GM12878 (cell line): ENCODE results near the gene HUWE1. TPM values are rescaled to one million over a fixed set of nuclear protein-coding genes. Genes with fewer than 3 reads are reported as not detected.

Source experiments
- ATAC-seq: fragments of 200-7000 bp; cut with Tn5 transposase; 3 replicates; pipeline ENCODE4 v1.9.1; 2020; ENCODE audit warnings: mild to moderate bottlenecking, moderate library complexity
- BruUV-seq: library from RNA; stranded (reverse); fragments of 400-500 nt; replicated peaks from 2 replicates; lab custom pipeline; 2021; lab: Mats Ljungman, UMichigan
- CTCF ChIA-PET: fragments of 300-600 bp; sonication (Branson Sonifier 250); formaldehyde crosslinking; extraction: SDS; loops from one replicate; lab custom pipeline; 2021; ENCODE audit warnings: inconsistent platforms; lab: Yijun Ruan, JAX
- POLR2A ChIA-PET: fragments of 350-600 bp; formaldehyde crosslinking; extraction: SDS; loops from one replicate; lab custom pipeline; 2021; ENCODE audit warnings: inconsistent platforms; lab: Charles Lee
- RAD21 ChIA-PET: fragments of 300-600 bp; sonication (Branson Sonifier 250); formaldehyde crosslinking; loops from one replicate; lab custom pipeline; 2023; ENCODE audit warnings: antibody characterized with exemption; ENCODE audit not compliant: unreplicated experiment; lab: Charles Lee
- SMC1A ChIA-PET: fragments of 300-600 bp; sonication (Branson Sonifier 250); formaldehyde crosslinking; loops from one replicate; lab custom pipeline; 2023; ENCODE audit not compliant: unreplicated experiment, uncharacterized antibody; lab: Charles Lee
- DNase-seq: peaks from one replicate; pipeline ENCODE4 v3.0.0-alpha.2; 2011; ENCODE audit warnings: low read depth, low spot score
- FAIRE-seq: peaks from 3 replicates; lab custom pipeline; 2011; peaks lifted over from hg19 to GRCh38; lab: Jason Lieb, UNC
- H2AFZ ChIP-seq: 2 replicates; pipeline ENCODE4 v1.6.0; 2011; ENCODE audit warnings: low read depth, low read length, control low read depth; ENCODE audit not compliant: control insufficient read depth
- H3K27ac ChIP-seq: 2 replicates; pipeline ENCODE4 v1.5.1; 2011; ENCODE audit warnings: control low read depth; ENCODE audit not compliant: control insufficient read depth, insufficient read depth
- H3K27me3 ChIP-seq, 2 experiments: replicated peaks in 1 of 2; 2 replicates each; pipeline versions ENCODE4 v1.6.0 to v1.6.1; 2011; ENCODE audit warnings: low read length in 1 of 2; ENCODE audit not compliant: control insufficient read depth in 2 of 2, insufficient read depth in 2 of 2
- H3K36me3 ChIP-seq, 2 experiments: 2 replicates each; pipeline ENCODE4 v1.5.1; 2011; ENCODE audit warnings: low read length in 1 of 2; ENCODE audit not compliant: control insufficient read depth in 2 of 2, insufficient read depth in 2 of 2
- H3K4me1 ChIP-seq: 2 replicates; pipeline ENCODE4 v1.6.1; 2011; ENCODE audit warnings: mild to moderate bottlenecking, low read length, moderate library complexity, mixed read lengths; ENCODE audit not compliant: control insufficient read depth, insufficient read depth
- H3K4me2 ChIP-seq: 2 replicates; pipeline ENCODE4 v1.6.0; 2011; ENCODE audit warnings: control low read depth; ENCODE audit not compliant: control insufficient read depth, insufficient read depth
- H3K4me3 ChIP-seq: fragments of 200-600 bp; sonication (generic); 2 replicates; pipeline ENCODE4 v1.5.1; 2016
- H3K79me2 ChIP-seq: 2 replicates; pipeline ENCODE4 v1.6.0; 2011; ENCODE audit warnings: low read length; ENCODE audit not compliant: control insufficient read depth, insufficient read depth
- H3K9ac ChIP-seq: 2 replicates; pipeline ENCODE4 v1.8.0; 2011; ENCODE audit warnings: low read length, control low read depth, mixed read lengths; ENCODE audit not compliant: control insufficient read depth, insufficient read depth
- H3K9me3 ChIP-seq: replicated peaks from 3 replicates; pipeline ENCODE4 v1.5.1; 2011; ENCODE audit warnings: mild to moderate bottlenecking, low read length; ENCODE audit not compliant: control insufficient read depth, insufficient read depth
- H4K20me1 ChIP-seq: 2 replicates; pipeline ENCODE4 v1.6.0; 2011; ENCODE audit not compliant: control insufficient read depth, insufficient read depth
- CTCF ChIP-seq, 3 experiments: IDR thresholded peaks in 2 of 3; conservative IDR thresholded peaks in 1 of 3; 2 replicates each; pipeline ENCODE4 v1.5.1; 2011; ENCODE audit warnings: low read depth in 3 of 3, low read length in 3 of 3, mild to moderate bottlenecking in 3 of 3, control low read depth in 2 of 3, moderate library complexity in 2 of 3, inconsistent platforms in 1 of 3, mixed read lengths in 1 of 3; ENCODE audit not compliant: control insufficient read depth in 2 of 3, insufficient read depth in 1 of 3; ENCODE audit errors: extremely low read depth in 1 of 3
- HCFC1 ChIP-seq: fragments of 150-350 bp; IDR thresholded peaks from 2 replicates; pipeline ENCODE4 v1.6.1; 2014; ENCODE audit warnings: low read length
- RAD21 ChIP-seq: IDR thresholded peaks from 2 replicates; pipeline ENCODE4 v1.6.1; 2011; ENCODE audit warnings: mild to moderate bottlenecking, low read depth, low read length, moderate library complexity; ENCODE audit not compliant: insufficient read depth
- SMC3 ChIP-seq: IDR thresholded peaks from 2 replicates; pipeline ENCODE4 v1.6.1; 2011; ENCODE audit warnings: low read length, improper control_type of control experiment, borderline replicate concordance
- in situ Hi-C: fragments of 300-500 bp; cut with MboI; formaldehyde crosslinking; loops from 9 replicates; pipeline ENCODE4 v1.14.3; 2018; ENCODE audit warnings: mixed read lengths
- intact Hi-C: fragments of 100-400 bp; cut with micrococcal nuclease; formaldehyde crosslinking; loops from one replicate; pipeline ENCODE4 v1.14.2; 2022; ENCODE audit not compliant: unreplicated experiment
- polyA plus RNA-seq, 11 experiments: library from polyadenylated mRNA; depleted of rRNA in 4 of 11; unstranded in 6 of 11; stranded (reverse) in 5 of 11; fragments of >200 nt; fragmentation: Nextera tagmentation in 4 of 11; fragmentation: Illumina TruSeq in 1 of 11; extraction: Ambion mirVana in 4 of 11; extraction: Trizol in 1 of 11; gene quantifications; 1 replicate in 1 of 11; 2 replicates in 10 of 11; pipeline versions ENCODE4 v1.2.1 to v1.2.3, GENCODE V29; 2011 to 2016; ENCODE audit warnings: inconsistent platforms in 2 of 11, missing spikeins in 2 of 11, low read depth in 1 of 11
- total RNA-seq, 4 experiments: library from RNA; depleted of rRNA in 3 of 4; stranded (reverse); fragments of >200 nt in 3 of 4; fragmentation: Illumina TruSeq in 1 of 4; extraction: Trizol in 1 of 4; gene quantifications; 2 replicates each; pipeline versions ENCODE4 v1.2.1 to v1.2.3, GENCODE V29; 2013 to 2021

HUWE1 gene
- total and polyA plus RNA-seq, 10 of the 15 experiments (the other 5 are each of a cell fraction or from before 2014, with no cell fraction given): 35.9 to 280 (median 100) TPM

- in situ Hi-C loops: no loop called here
- Histone ChIP-seq H3K27me3 (no peaks in the 10 kb centered on the region), H3K27ac (no peak overlapping the region), H2AFZ (no peak overlapping the region), H3K9ac (no peak overlapping the region), H4K20me1 (0 out of 2 replicates have a peak, but pooled peaks cover 3% of the 10 kb centered on the region), H3K36me3 (peaks cover 0 to 7% of the 10 kb centered on the region in 2 experiments; a peak in 2 of 4 replicates), H3K79me2 (peaks cover 71% of the 10 kb centered on the region), H3K4me3 (no peak overlapping the region), H3K9me3 (no peaks in the 10 kb centered on the region; the same call in 2 of the 3 replicates), H3K4me2 (no peak overlapping the region), H3K4me1 (no peaks in the 10 kb centered on the region)
- ChIA-PET RAD21 (interaction anchor here (0.5 to 2.7 kb wide), 8 partner anchors 9 to 155 kb away, joined by 3 to 14 read pairs (median 5); no protein-coding TSS in a partner anchor), POLR2A (no interaction called here), SMC1A (interaction anchor here (0.7 to 2.2 kb wide), 14 partner anchors 8 to 156 kb away, joined by 3 to 13 read pairs (median 4); no protein-coding TSS in a partner anchor), CTCF (interaction anchor here (0.6 to 2.5 kb wide), 13 partner anchors 9 to 362 kb away, joined by 3 to 12 read pairs (median 4); no protein-coding TSS in a partner anchor)
- TF ChIP-seq CTCF (IDR thresholded peaks at IDR 0.05 in 2 of 3, conservative IDR thresholded peaks at IDR 0.05 in 1 of 3; ENCODE audit: control insufficient read depth in 2 of 3, extremely low read depth in 1 of 3, insufficient read depth in 1 of 3, low read depth in 3 of 3, low read length in 3 of 3) (peak; percentile 33 to 41 (median 38); a peak in 5 of 6 replicates), HCFC1 (no peak), RAD21 (peak; percentile 36; the same call in 1 of the 2 replicates), SMC3 (peak; percentile 29; the same call in 1 of the 2 replicates)
- intact Hi-C loops: no loop called here
- no TSS peak for BruUV-seq
- DNase-seq: no peak
- ATAC-seq: peak; percentile 28; the same call in 1 of the 3 replicates
- no peak for FAIRE-seq
These were observed 7.9 kb downstream of the HUWE1 start for GRCh38 chrX:53678667-53679066.
